ENCODE measurements around the gene WBP2NL.

WBP2NL gene

GRCh38 chr22:42072606-42073330 lies 74.2 kb downstream of the WBP2NL start:
- ChIA-PET CTCF (no interaction called here), POLR2A (no interaction called here)
- DNase-seq (ENCODE audit: extremely low spot score), result no peak
- TF ChIP-seq SUZ12 (IDR thresholded peaks at IDR 0.05), result no peak
- no peak for TF ChIP-seq FOXK2 (IDR thresholded peaks at IDR 0.05)
- TF ChIP-seq ZNF384 (IDR thresholded peaks at IDR 0.05), result no peak
- TF ChIP-seq TARDBP (IDR thresholded peaks at IDR 0.05), result no peak
- TF ChIP-seq L3MBTL2 (conservative IDR thresholded peaks at IDR 0.05), result no peak
- no peak for TF ChIP-seq CTBP1 (IDR thresholded peaks at IDR 0.05; ENCODE audit: borderline replicate concordance)
- TF ChIP-seq NFRKB (IDR thresholded peaks at IDR 0.05), result no peak
- TF ChIP-seq ARNT (IDR thresholded peaks at IDR 0.05), result no peak
- no peak for TF ChIP-seq LEF1 (IDR thresholded peaks at IDR 0.05; ENCODE audit: borderline replicate concordance)
- TF ChIP-seq BHLHE40 (IDR thresholded peaks at IDR 0.05; ENCODE audit: borderline replicate concordance), result no peak
- TF ChIP-seq FOXA1 (IDR thresholded peaks at IDR 0.05), result no peak

GRCh38 chr22:42073621-42074041 lies 75.0 kb downstream of the WBP2NL start:
- TF ChIP-seq PKNOX1 (IDR thresholded peaks at IDR 0.05) (no peak), HDGF (IDR thresholded peaks at IDR 0.05; ENCODE audit: borderline replicate concordance) (no peak), FOXA1 (IDR thresholded peaks at IDR 0.05) (no peak), SUZ12 (IDR thresholded peaks at IDR 0.05) (no peak), ZNF384 (IDR thresholded peaks at IDR 0.05) (no peak), L3MBTL2 (conservative IDR thresholded peaks at IDR 0.05) (no peak), ELF4 (IDR thresholded peaks at IDR 0.05) (no peak), LEF1 (IDR thresholded peaks at IDR 0.05; ENCODE audit: borderline replicate concordance) (no peak)
- CTCF ChIA-PET, result no interaction called here
- POLR2A ChIA-PET, result no interaction called here
- no peak for DNase-seq (ENCODE audit: extremely low spot score)

- POLR2A ChIA-PET, result no interaction called here
Observed at GRCh38 chr22:42074132-42074811, 75.7 kb downstream of the WBP2NL start, which contains the start of gene PHETA2. TSS of gene PHETA2 (plus strand) at chr22:42074248. CDS start at chr22:42077294, 3,046 bp downstream.

GRCh38 chr22:42074846-42075676 lies 76.5 kb downstream of the WBP2NL start:
- no peak for DNase-seq (ENCODE audit: extremely low spot score)
- TF ChIP-seq FOXA1 (IDR thresholded peaks at IDR 0.05) (no peak), HDGF (IDR thresholded peaks at IDR 0.05; ENCODE audit: borderline replicate concordance) (no peak), SP1 (IDR thresholded peaks at IDR 0.05) (no peak), PKNOX1 (IDR thresholded peaks at IDR 0.05) (no peak), ARNT (IDR thresholded peaks at IDR 0.05) (no peak), SUZ12 (IDR thresholded peaks at IDR 0.05) (no peak), ZNF384 (IDR thresholded peaks at IDR 0.05) (no peak)
- POLR2A ChIA-PET, result interaction anchor here (1.2 to 1.8 kb wide), 2 partner anchors 15 to 128 kb away, joined by 6 to 8 read pairs; partner anchors contain the start of genes CENPM and NDUFA6
- CTCF ChIA-PET, result interaction anchor here (0.7 kb wide), 2 partner anchors 11 to 304 kb away, joined by 3 read pairs; no protein-coding TSS in a partner anchor

More at GRCh38 chr22:42074132-42074811, 75.7 kb downstream of the WBP2NL start, which contains the start of gene PHETA2:
- TF ChIP-seq ARNT (IDR thresholded peaks at IDR 0.05) (no peak), NFRKB (IDR thresholded peaks at IDR 0.05) (no peak), FOXA1 (IDR thresholded peaks at IDR 0.05) (no peak), CTBP1 (IDR thresholded peaks at IDR 0.05; ENCODE audit: borderline replicate concordance) (no peak), FOXM1 (IDR thresholded peaks at IDR 0.05; ENCODE audit: borderline replicate concordance) (no peak), ELF4 (IDR thresholded peaks at IDR 0.05) (no peak), TARDBP (IDR thresholded peaks at IDR 0.05) (no peak), FOXK2 (IDR thresholded peaks at IDR 0.05) (no peak), LEF1 (IDR thresholded peaks at IDR 0.05; ENCODE audit: borderline replicate concordance) (no peak)
- CTCF ChIA-PET, result no interaction called here
- DNase-seq (ENCODE audit: extremely low spot score), result no peak

- ChIA-PET CTCF (interaction anchor here (0.7 kb wide), 1 partner anchor 396 kb away, joined by 3 read pairs; no protein-coding TSS in a partner anchor), POLR2A (interaction anchor here (1.8 kb wide), 1 partner anchor 130 kb away, joined by 8 read pairs; the partner anchor contains the start of gene CENPM)
- TF ChIP-seq FOXA1 (IDR thresholded peaks at IDR 0.05) (no peak), ARNT (IDR thresholded peaks at IDR 0.05) (no peak), BHLHE40 (IDR thresholded peaks at IDR 0.05; ENCODE audit: borderline replicate concordance) (no peak), FOXK2 (IDR thresholded peaks at IDR 0.05) (no peak), TARDBP (IDR thresholded peaks at IDR 0.05) (no peak), SP1 (IDR thresholded peaks at IDR 0.05) (no peak), CTBP1 (IDR thresholded peaks at IDR 0.05; ENCODE audit: borderline replicate concordance) (no peak), ZNF384 (IDR thresholded peaks at IDR 0.05) (no peak), HDGF (IDR thresholded peaks at IDR 0.05; ENCODE audit: borderline replicate concordance) (no peak), PKNOX1 (IDR thresholded peaks at IDR 0.05) (no peak)
- DNase-seq (ENCODE audit: extremely low spot score), result no peak
Observed at GRCh38 chr22:42076764-42077485, 78.3 kb downstream of the WBP2NL start.
